Epithelial cell of esophagus (primary cell): ENCODE data around the gene ITPR1.

Experiments used
- DNase-seq: peaks from one replicate; pipeline ENCODE4 v3.0.0; 2010; ENCODE audit warnings: low read depth
- H3K4me3 ChIP-seq: 2 replicates; pipeline ENCODE4 v1.5.1; 2011; ENCODE audit warnings: mild to moderate bottlenecking, low read length, control low read depth
- CTCF ChIP-seq: IDR thresholded peaks from 2 replicates; pipeline ENCODE4 v1.5.1; 2011; ENCODE audit warnings: low read depth, mild to moderate bottlenecking, low read length, control low read depth, inconsistent platforms; ENCODE audit not compliant: insufficient read depth; ENCODE audit errors: missing control alignments

The ITPR1 gene

GRCh38 chr3:4750306-4750968 is 257.3 kb downstream of the ITPR1 start:
- peak; percentile 67 for DNase-seq

GRCh38 chr3:4751029-4751501 is 257.9 kb downstream of the ITPR1 start:
- no peak overlapping the region for H3K4me3 ChIP-seq
- DNase-seq: peak; percentile 56
- no peak for TF ChIP-seq CTCF

More at GRCh38 chr3:4750306-4750968, 257.3 kb downstream of the ITPR1 start:
- no peak for TF ChIP-seq CTCF
- H3K4me3 ChIP-seq: no peak overlapping the region

GRCh38 chr3:4751502-4752101 is 258.5 kb downstream of the ITPR1 start:
- TF ChIP-seq CTCF: no peak
- H3K4me3 ChIP-seq: no peak overlapping the region
- DNase-seq: peak; percentile 92

DNA sequence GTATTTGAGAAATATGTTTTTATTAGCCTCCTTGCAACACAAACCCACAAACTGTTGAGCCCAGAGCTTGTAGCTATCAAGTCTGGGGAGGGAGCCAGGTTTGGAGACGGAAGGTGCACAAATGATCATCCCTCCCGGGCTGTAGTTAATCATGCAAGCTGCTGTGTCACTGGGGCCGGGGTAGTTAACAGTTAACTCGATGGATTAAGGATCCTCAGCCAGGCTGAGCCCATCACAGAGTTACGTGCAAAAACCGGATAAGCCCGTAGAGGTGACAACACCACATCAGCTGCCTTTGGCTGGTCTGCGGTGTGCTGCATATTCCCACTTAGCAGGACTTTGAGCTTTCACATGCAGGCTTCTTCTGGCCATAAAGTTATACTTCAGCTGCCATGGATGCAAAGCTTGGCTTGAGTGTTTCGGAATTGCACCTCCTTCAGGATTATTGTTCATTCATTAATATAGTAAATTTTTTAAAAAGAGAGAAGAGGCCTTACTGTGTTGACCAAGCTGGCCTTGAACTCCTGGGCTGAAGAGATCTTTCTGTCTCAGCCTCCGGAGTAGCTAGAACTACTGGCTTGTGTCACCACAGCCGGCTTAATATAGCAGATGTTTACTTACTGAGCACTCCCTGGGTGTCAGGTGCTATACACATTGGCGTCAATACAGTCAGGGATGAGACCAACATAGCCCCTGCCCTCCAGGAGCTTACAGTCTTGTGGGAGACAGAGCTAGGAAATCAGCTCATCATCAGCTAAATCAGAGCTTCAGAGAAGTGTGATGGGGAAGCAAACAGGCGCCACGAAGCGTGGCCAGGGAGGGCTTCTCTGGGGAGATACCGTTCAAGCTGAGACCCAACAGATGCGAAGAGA is 259.3 kb downstream of the ITPR1 start:
- no peak overlapping the region for H3K4me3 ChIP-seq
- no peak for DNase-seq

DNA sequence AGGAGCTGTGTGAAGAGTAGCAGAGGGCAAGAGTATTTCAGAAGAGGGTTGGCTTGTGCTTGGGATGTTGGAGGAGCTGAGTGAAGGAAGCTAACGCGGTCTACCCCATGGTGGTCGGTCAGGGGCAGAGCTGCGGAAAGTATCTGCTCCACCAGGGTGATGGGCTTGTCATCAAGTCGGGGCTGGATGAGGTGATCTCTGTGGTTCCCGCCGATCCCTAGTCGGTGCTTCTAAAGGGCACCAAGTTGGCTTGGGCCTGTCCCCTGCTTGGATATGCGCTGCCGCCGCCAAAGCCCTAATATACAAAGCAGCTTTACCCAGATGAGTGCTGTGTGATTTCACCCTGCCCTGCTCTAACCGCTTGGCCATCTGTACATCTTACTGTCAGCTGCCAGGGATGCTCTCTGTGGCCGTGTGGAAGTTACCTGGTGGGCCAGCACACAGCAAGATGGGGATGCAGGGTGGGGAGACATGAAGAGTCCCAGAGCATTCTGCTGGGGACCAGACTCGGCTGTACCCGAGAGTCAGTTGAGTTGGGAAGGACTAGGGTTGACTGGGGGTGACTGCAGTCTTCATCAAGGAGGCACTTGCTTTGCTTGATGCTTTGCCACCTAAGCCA is 260.0 kb downstream of the ITPR1 start:
- no peak overlapping the region for H3K4me3 ChIP-seq
- no peak for TF ChIP-seq CTCF
- DNase-seq: no peak

More for the DNA sequence above, 259.3 kb downstream of the ITPR1 start:
- no peak for TF ChIP-seq CTCF

DNA sequence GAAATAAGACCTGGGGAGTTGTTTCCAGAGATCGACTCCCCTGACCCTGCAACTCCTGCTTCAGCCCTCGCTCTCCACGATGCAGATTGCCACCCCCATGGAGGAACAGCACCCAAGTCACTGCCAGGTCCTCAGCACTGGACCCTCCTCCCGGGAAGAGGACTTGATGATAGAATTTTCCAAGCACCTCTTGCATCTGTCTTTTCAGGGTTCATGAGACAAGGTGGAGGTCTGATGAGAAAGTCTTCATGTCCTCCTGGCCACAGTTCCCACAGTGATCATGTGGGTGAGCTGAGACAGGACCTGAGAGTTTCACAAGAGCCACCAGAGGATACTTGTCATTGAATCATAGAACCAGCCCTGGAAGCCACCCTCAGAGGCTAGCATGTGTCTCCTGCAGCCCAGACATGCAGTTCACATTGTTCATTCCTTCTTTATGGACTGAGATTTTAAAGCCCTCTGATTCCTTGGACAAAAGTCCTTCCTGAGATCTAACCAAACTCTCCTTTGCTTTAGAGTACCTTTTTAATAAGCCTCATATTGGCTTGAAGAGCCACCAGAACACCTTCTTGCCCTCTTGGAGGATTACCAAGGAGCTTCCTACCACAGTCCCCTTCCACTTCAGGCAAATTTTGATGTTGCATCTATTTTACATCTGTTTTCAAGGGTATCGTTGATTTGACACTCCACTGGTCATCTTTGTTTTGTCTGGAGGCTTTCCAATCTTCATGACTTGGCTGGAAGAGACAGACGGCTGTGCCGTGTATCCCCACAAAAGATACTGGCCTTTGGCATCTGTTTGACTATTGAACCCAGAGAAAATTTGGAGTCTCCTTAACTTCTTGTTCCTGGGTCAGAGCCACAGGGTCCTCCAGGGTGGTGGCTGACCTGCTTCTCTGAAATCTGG is 261.3 kb downstream of the ITPR1 start:
- TF ChIP-seq CTCF: no peak
- DNase-seq: no peak
- H3K4me3 ChIP-seq: no peak overlapping the region
